CD4-positive, alpha-beta T cell treated with Interleukin-6 at 100 ng/mL for 8 hours (primary cell): ENCODE data around the gene COTL1.

ENCODE experiments used
- DNase-seq: peaks from one replicate; pipeline ENCODE4 v3.0.0-alpha.2; 2020; ENCODE audit warnings: mixed read lengths, low spot score

COTL1 gene

DNA sequence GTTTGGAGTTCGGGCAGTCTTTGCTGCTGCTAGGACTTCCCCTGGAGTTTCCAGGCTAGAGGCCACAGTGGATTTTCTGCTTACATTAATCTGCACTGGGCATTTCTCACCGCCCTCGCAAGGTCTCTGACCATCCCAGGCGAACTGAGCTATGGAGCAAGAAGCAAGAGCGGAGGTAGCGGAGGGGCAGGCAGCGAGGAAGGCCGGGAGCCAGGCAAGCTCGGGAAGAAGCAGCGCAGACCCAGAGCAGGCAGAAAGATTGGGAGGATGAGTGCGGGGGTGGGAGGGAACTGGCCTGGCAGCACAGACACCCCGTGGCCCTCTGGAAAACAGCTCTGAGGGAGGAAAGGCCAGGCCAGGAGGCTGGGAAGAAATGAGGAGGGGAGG is 3.8 kb downstream of the COTL1 start:
- DNase-seq = no peak

DNA sequence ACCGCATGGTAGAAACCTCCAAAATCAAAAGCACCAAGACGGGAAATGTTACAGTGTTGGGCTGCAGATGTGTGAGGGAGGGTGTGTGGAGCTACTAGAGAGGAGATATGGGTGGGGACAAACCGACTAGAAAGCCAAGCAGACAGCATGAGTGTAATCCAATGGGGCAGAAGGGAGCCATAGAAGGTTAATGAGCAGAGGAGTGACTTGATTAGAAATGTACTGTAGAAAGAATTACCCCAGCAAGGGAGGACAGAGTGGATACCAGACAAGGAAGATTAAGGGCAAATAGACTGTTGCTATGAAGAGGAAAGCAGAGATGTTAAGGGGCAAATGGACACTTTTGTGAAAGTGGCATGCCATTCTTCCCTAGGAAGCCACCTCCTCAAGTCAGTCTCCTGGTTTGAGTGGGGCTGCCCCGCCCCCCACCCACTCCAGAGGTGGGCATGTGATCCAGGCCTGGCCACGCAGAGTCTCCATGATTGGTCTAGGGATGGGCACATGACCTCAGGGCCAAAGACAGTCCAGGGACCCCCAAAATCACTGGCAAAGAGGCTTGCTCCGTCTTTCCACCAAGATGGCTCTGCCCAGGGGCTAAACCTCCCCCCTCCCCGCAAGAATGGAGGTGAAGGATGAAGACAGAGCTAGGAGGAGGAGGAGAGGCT is 4.3 kb downstream of the COTL1 start:
- DNase-seq = no peak

DNA sequence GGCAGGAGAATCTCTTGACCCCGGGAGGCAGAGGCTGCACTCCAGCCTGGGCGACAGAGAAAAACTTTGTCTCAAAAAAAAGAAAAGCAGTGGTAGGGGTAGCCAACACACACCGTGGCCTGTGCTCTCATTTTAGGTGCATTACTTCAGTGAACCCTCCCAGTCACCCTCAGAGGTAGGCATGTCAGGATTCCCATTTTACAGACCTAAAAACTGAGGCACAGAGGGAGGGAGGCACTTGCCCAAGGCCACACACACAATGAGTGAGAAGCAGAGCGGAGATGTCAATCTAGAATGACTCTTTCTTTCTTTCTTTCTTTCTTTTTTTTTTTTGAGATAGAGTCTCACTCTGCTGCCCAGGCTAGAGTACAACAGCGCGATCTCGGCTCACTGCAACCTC is 5.2 kb downstream of the COTL1 start:
- DNase-seq = no peak

DNA sequence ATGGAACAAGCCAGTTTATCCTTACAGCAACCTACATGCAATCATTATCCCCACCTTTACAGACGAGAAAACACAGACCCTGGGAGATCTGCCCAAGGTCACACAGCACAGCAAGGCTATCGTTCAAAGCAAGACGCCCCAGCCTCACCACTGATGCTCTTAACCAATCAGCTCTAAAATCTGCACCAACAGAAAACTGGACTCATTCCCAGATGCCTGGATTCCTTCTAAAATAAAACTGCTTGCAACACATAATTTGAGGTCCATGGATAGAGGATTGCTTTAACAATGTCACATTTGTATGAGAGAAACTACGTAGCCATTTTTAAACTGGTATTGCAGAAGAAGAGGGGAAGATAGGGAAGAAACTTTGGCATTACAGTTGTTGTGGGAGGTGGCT is 6.8 kb downstream of the COTL1 start:
- no peak for DNase-seq

DNA sequence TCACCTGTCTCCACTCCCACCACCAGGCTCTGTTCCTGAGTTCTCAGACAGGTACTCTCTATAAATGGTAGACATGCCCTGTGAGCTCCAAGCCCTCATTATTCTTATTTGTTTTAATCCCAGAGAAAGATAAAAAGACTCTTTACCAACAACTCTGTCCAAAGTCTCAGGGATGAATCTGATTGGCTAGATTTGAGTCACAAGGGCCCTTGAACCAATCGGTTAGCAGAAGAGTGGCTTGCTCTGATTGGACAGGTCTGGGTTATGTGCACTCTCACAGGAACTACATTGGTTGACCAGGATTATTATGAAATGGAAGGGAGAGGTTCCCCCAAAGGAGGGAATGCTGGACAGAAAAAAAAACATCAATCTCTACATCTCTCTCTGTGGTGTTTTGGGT is 7.5 kb downstream of the COTL1 start:
- DNase-seq = no peak

DNA sequence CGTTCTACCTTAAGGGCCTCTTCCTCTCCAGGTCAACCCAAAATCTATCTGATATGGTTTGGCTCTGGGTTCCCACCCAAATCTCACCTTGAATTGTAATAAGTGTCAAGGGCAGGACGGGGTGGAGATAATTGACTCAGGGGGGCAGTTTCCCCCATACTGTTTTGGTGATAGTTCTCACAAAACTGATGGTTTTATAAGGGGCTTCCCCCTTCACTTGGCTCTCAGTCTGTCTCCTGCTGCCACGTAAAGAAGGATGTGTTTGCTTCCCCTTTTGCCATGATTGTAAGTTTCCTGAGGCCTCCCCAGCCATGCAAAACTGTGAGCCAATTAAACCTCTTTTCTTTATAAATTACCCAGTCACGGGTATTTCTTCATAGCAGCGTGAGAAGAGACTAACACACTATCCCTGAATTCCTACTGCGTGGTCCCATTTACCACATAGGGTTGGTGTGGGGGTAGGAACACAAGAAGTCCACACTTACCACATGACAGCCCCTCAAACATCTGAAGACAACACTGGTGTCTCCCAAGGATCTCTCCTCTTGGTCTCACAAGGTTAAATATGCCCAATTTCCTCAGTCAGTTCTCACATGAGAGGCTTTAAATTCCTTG is 8.2 kb downstream of the COTL1 start:
- no peak for DNase-seq

DNA sequence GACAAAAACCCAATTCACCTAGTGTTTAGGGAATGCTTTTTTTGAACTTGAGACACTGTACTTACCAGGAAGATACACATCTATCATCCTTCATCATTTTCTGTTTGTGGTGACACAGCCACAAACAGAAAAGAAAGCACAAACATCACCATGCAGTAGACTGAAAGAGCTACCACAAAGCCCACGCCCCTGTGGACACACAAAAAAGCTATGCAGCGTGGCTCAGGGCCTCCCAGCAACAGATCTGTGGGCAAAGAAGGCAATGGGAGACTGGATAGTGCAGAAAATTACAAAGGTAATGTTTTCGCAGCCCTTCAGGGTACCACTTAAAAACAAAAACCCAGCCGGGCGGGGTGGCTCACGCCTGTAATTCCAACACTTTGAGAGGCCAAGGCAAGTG is 9.6 kb downstream of the COTL1 start:
- peak; percentile 57 for DNase-seq

DNA sequence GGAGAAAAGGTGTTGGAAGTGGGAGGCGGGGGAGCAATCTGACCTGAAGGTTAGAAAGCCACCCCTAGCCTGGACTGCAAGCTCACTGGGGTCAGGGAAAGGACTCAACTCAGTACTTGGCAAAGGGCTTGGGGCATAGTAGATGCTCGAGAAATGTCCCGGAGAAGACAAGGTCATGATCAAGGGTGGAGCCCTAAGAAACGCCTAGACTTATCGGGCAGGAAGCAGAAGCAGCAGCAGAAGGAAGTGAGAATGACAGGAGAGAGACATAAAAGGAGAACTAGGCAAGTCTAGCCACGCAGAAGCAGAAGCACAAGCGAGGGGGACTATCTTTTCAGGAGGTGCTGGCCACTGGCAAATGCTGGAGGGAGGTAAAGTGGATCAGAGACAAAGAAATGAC is 10.2 kb downstream of the COTL1 start:
- peak; percentile 50 for DNase-seq

DNA sequence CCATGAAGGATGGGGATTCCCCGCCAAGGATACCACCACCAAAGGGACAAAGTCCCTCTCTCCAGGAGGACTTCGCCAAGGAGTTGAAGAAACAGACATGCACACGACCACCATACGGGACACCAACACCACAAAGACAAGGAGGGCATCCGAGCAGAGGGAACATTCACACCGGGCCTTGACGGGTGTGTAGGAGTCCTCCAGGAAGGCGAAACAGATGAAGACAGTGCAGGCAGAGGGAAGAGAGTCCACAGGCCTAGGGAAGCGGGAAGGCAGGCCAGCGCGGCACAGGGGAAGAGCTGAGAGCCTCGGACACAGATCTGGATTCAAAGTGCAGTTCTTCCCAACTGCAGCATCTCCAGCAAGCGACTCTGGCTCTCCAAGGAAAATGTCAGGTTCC is 10.8 kb downstream of the COTL1 start:
- DNase-seq = no peak

DNA sequence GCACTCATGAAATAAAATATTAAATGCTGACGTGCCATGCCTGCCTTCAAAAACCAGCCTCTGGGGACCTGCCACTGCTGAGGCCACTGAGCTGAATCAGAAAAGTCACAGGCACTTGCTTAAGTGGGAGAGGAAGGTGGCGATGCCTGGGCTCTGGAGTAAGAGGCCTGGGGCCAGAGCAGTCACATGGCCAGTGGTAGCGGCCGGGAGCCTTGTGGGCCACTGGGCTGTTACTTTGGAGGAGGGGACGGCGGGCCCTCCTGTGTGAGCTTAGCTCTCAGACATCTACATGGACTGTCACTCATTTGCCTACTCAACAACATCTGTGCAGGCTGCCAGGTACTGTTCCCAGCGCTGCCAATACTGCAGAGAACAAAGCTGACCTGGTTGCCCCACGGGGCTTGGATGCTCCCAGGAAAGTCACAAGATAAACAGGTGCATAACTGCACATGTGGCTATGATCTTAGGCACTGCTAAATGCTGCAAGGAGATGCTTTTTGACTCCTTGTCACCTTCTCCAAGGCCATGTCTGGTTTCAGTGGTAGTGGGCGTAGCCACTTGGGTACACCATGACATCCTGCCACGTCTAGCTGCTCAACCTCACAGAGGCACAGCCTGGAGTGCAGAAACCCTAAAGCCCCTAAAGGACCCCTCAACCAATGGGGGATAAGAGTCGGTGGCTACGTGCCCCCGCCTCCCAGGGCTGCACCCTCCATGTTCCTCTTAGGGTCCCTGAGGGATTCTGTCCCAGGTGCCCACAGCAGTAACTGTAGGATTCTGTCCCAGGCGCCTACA is 11.6 kb downstream of the COTL1 start:
- DNase-seq = peak; percentile 27

DNA sequence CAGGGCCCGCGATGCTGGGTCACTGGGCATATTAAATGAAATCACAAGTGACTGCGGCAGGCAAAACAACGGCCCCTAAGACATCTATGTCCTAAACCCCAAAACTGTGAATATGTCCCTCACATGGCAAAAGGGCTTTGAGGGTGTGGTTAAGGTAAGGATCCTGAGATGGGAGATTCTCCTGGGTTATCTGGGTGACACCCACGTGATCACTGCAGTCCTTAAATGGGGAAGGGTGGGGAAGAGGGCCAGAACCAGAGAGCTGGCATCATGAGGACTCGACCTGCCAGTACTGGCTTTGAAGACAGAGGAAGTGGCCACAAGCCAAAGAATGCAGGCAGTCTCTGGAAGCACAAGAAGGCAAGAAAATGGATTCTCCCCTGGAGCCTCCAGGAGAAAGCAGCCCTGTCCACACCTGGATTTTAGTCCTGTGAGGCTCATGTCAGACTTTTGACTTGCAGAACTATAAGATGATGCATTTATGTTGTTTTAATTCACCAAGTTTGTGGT is 12.5 kb downstream of the COTL1 start:
- DNase-seq = no peak

DNA sequence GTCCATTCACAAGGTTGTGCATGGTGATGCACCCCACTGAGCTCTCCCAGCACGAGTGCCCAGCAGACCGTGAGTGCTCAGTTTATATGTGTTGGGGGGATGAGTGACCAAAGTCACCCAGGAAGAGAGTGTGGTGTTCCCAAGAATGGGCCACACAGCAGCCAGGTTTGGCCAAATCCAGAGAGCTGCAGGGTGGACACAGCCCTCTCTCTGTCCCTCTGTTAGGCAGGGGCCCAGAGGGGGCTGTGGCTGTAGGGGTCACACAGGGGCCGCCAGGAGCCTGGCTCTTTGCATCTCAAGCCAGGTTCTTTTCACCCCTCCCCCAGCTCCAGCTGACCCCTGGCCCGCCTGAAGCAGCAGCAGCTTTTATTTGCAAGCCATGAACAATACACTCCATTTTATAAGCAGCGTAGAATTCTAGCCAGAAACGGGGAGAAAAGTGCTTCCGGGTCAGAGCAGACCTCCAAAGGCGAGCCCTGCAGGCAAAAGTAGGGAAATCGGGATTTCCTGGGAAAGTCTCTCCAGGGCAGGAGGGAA is 13.3 kb downstream of the COTL1 start:
- DNase-seq = no peak

DNA sequence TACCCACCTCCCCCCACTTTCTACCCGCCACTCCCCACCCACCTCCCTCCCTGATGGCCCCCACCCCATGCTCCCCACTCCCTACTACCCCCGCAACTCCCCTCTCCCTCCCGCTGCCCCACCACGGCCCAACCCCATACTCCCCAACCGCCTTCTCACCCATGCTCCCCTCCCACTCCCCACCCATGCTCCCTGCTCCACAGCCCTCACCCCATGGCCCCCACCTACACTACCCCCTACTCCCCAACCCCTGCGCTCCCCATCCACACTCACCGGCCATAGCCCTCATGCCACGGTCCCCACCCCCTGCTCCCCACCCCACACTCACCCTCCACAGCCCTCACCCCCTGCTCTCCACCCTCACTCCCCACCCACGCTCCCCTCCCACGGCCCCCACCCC is 13.9 kb downstream of the COTL1 start:
- DNase-seq = no peak

DNA sequence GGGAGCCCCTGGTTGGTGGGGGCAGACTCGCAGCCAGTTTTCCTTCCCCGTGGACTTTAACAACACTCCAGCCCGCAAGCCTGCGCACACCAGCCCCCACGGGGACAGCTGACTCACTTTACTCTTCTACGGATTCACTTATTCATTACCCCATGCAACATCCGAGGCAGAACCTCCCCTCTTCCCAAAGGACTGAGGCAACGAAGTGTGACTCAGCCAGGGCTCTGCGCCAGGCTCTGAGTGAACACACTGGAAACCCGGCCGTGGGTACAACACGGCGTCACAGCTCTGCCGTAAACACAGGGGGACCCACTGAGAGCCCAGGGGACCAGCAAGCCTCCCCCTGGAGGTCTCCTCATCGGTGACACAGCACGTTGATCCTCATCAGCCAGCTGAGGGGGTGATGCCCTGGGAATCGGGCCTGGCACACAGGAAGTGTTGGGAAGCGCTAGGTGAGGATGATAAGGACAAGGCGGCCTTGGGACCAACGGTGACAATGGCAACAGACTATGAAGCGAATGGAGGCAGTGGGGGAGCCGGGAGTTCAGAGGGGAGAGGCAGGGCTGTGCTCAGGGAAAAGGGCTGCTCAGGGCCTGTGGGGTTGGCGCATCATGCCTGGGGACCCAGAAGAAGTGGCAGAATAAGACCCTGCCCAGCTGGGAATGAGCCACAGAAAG is 14.6 kb downstream of the COTL1 start:
- DNase-seq = no peak

DNA sequence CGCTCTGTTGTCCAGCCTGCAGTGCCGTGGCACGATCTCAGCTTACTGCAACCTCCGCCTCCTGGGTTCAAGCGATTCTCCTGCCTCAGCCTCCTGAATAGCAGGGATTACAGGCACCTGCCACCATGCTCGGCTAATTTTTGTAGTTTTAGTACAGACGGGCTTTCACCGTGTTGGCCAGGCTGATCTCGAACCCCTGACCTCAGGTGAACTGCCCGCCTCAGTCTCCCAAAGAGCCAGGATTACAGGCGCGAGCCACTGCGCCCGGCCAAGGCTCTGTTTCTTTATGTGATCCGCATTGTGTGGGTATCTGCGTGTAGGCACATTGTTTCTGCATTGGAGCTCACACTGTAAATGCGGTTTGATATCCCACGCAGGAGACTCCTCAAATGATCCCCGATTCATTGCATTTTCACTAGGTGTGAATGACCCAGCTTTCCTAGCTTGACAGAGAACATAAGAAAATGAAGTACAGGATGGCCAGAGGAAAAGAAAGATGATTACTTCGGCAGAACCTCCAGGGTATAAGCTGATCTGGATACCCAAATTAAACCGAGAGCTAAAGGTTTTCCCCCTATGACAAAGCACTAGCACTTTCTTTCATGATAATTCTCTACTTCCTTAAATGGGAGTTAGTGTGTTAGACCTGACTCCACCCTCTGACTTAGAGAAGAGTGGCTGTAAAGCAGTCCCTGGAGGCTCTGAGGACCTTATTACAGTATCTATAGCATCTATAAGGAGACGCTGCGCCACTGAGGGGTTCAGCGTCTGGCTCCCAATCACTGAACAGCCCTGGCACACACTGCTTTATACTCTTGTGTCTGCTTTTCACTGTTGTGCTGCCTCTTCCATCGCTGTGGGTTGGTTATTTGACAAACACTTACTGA is 17.3 kb downstream of the COTL1 start:
- DNase-seq = peak; percentile 65

DNA sequence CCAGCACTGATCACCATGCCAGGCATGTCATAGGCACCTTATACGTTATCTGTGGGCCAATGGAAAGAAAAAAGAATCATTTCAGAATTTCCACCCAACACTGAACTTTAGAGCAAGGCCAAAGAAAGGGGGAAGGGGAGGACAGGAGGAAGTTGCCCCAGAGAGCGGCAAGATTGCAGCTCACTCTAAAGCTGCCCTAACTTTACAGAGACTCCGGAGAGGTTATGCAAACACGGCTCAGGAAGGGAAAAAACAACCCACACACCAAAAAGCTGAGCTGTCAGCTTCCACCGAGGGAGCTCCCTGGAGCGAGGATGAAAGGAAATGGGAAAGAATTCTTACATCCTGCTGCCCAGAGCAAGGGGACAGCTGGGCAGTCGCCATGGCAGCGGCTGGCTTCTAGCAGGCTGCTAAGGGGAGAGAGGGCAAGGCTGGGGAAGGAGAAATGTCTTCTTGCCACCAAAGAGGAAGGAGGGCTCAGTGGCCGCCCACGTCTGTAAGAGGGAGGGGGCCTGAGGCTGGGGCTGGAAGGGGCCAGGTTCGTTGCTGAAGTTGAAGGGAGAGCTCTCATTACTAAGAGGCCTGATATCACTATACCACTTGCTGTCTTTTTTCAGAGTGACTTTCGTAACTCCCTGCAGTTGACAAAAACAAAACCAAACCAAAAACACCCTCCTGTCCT is 18.2 kb downstream of the COTL1 start:
- DNase-seq = peak; percentile 38

DNA sequence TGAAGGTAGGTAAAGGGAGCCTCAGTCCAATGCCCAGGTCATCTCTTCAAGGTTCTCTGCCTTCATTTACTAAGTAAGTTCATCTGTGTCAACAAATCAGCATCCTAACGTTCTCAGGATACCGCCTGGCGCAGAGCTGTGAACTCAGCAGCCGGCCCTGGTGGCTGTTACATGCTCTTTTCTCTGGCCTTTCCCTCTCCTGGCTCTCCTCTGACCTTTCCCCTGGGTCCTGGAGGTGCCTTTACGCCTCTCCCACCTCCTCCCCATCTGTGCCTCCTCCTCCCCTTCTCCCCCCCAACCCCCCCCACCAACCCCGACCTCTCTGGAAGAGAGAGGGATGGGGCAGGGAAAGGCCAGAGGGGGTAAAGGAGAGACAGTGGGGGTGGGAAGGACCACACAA is 19.5 kb downstream of the COTL1 start:
- no peak for DNase-seq

DNA sequence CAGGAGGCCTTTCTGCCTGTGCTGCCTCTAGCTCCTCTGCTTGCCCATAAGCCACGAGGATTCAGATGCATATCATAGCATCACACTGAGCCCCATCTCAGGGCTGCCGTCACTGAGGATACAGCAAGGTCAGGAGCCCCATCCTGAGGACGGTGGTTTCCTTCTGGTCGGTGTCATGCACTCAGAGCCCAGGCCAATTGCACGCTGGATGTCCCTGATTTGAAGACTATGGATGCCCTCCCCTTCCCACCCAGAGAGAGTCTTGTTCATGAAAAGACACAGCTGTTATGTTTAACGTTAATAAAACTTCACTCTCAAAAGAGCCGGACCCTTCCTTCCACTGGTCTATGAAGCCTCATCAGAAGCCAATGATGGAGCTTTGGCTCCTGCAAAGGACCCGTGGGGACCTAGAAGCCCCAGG is 19.9 kb downstream of the COTL1 start:
- DNase-seq = peak; percentile 31

DNA sequence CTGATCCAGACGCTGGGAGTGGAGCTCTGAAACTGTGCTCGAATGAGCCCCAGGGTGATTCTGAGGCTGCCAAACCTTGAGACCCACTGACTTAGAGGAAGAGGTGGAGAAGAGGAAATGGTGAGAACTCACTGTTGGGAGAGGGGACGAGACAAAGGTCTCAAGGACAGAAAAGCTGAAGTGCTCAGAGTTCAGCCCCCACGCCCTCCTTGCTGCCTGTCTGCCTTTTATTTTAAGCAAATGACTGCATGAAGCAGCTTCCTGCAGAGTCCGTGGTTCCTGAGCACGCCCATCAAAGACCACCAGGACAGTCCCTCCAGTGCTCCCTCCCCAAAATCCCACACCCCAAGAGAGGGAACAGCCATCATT is 20.4 kb downstream of the COTL1 start:
- DNase-seq = no peak

DNA sequence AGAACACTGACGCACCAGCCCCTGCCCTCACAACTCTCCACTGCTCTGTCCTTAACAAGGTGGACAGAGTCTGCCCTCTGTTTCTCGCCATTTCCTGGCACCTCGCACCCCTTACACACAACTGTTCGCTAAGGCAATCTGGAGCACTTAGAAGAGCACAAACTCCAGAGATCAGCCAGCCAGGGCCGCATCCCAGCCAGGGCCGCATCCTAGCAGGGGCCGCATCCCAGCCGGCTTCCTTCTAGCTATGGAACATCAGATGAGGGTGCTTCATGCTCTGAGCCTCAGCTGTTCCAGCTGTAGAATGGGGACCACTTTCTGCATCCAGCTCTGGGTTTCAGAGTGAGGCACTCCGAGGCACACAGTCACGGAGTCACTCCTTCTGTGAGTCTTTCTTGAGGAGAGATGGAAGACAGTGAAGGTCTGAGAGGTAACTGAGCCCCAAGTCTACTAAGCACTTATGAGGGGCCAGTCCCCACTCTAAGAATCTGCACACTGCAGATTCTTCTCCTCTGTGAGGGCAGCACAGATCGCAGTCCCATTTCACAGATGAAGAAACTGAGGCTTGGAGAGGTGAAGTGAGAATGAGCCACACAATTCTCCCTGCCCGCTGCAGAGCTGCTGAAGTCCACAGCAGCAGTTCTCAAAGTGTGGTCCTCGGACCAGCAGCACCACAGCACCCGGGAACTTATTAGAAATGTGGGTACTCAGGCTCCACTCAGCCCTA is 20.9 kb downstream of the COTL1 start:
- no peak for DNase-seq
